Colon (tissue), 2 donors: ENCODE measurements around the gene GPX6.
"Not testable (repeated sequence)": the region's sequence is repeated elsewhere in the genome, so short reads cannot be mapped to it uniquely, and the experiment has no call there.

ENCODE experiments used
- FAIRE-seq: peaks from 2 replicates; lab custom pipeline; 2012; peaks lifted over from hg19 to GRCh38; lab: Jason Lieb, UNC
- donor health status: control.
- donor health status: control.

GPX6 gene

DNA sequence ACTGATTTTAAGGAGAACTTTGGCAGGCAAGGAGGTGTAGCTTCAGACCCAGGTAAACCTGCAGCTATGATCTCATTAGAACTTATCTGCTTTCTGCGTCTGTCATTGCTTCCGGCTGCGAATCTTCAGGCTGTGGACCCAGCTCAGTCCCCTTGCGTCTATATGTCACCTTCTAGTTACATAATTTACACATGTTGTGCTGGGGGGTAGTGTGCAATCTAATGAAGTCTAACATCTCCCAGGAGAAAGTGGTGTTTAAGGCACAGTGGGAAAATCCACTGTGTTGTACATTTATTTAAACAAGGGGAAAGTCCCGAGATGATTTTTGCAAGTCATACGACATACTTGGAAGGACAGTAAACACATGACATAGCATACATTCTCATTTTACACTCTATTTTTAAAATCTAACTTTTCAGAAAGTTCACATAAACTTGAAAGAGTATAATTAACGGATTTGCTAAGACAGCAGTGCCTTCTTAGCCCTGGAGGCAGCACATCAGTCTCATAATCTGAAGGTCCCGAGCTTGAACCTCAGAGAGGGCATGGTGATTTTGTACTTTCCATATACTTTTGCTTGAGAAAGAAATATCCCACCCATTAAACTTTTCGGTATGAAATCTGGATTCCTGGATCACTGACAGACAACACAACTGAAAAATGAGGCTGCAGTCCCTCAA is 35.2 kb downstream of the GPX6 start:
- FAIRE-seq: no peak

DNA sequence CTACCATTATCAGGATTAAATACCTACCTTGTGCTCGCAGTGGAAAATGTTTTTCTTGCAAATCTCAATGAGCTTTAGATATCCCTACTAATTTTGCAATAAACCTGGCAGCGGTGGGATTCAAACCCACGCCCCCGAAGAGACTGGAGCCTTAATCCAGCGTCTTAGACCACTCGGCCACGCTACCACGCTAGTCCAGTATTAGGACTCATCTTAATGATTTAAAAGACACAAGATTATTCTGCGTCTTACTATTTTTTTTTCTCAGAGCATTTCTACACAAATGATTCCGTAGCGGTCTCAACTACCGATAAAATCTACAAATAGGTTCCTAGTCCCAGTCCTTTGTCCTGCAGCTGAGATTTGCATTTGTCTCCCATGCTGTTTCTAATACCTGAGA is 37.1 kb downstream of the GPX6 start:
- FAIRE-seq: no peak

DNA sequence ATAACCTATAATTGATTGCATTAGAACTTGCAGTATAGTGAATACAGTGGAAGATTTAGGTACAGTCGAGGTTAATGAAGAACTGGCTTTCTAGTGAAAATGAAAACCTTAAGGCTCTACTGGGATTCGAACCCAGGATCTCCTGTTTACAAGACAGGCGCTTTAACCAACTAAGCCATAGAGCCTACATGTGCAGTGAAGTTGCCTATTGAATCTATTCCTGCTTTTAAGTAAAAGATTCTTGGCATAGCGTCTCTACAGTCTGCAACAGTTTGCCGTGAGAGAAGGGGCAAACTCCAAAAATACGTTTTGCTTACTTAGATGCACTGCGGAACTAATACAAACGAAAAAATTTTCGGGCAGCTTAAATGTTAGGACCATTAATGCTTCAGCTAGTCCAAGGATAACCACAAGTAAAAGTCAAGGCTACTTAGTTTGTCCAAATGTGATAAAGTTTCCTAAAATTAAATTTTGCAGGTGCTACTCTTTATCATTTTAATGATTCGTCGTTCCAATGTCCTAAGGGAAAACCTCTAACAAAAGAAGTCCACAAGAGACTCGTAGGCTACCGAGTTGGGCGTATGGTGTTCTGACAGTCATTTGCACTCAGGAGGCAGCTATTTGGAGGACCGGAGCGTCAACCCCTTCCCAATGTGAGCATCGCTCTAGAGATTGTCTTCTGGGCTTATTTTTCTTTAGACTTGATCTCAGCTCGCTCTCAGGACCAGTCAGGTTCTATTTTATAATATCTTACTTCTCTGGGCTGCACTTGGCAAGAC is 41.0 kb downstream of the GPX6 start:
- no peak for FAIRE-seq

DNA sequence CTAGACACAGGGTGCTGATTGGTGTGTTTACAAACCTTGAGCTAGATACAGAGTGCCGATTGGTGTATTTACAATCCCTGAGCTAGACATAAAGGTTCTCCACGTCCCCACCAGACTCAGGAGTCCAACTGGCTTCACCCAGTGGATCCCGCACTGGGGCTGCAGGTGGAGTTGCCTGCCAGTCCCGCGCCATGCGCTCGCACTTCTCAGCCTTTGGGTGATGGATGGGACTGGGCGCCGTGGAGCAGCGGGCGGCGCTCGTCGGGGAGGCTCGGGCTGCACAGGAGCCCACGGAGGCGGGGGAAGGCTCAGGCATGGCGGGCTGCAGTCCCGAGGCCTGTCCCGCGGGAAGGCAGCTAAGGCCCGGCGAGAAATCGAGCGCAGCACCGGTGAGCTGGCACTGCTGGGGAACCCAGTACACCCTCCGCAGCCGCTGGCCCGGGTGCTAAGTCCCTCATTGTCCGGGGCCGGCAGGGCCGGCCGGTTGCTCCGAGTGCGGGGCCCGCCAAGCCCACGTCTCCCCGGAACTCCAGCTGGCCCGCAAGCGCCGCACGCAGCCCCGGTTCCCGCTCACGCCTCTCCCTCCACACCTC is 46.3 kb downstream of the GPX6 start:
- FAIRE-seq: not testable (repeated sequence)

DNA sequence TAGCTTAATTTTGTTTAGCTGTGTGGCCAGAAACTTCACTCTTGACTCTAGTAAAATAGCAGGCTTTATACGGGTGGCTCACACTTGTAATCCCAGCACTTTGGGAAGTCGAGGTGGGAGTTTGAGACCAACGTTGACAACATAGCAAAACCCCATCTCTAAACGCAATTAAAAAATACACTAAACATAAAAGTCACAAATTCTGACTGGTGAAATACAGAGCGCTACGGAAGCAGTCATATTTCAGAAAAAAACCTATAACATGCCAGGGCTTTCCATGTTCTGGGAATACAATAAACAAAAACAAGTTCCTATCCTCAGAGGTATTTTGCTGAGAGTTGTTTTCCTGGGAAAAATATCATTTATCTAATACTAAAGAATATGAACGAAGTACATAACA is 47.5 kb downstream of the GPX6 start:
- FAIRE-seq: no peak

DNA sequence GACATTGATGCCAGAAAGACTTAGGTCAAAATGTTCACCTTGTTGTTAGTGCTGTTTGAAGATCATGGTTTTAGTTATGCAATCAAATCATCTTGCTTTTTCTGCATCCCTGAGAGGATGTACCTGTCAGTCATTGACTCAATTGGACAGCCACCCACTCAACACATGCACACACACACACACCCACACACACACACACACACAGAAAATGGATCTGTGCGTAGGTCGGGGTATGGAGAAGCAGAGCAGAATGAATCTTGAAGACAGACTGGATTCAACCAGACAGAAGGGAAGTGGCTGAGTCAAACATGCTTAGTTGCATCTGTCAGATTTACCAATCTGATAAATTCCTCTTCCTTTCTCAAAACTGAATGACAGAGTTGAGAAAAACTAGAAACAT is 53.2 kb downstream of the GPX6 start:
- no peak for FAIRE-seq

DNA sequence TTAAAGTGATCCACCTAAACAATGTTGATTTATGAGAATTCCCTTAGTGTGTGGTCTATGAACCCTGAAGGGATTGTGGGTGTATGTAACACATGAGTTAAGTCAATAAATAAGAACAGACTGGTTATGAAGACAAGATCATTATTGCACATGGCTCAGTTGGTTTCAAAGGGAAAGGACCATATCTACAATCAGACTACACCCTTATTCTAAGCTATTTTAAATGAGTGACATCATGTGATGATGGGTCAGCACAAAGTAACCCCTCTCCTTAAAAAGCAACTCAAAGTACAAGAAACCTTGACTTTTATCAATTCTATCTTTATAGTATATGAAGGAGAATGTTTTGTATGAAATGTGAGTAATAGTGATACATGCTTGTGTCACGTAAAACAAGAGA is 57.0 kb downstream of the GPX6 start:
- FAIRE-seq: no peak
